Anterior cingulate cortex (tissue), 58 donors: Measurements from ENCODE around the gene ACTRT3.
"Not testable (repeated sequence)": the region's sequence is repeated elsewhere in the genome, so short reads cannot be mapped to it uniquely, and the experiment has no call there.

Source experiments
- DNase-seq, 58 donors: peaks; one replicate each; lab custom pipeline; 2025; lab: John Stamatoyannopoulos, UW

ACTRT3 gene

DNA sequence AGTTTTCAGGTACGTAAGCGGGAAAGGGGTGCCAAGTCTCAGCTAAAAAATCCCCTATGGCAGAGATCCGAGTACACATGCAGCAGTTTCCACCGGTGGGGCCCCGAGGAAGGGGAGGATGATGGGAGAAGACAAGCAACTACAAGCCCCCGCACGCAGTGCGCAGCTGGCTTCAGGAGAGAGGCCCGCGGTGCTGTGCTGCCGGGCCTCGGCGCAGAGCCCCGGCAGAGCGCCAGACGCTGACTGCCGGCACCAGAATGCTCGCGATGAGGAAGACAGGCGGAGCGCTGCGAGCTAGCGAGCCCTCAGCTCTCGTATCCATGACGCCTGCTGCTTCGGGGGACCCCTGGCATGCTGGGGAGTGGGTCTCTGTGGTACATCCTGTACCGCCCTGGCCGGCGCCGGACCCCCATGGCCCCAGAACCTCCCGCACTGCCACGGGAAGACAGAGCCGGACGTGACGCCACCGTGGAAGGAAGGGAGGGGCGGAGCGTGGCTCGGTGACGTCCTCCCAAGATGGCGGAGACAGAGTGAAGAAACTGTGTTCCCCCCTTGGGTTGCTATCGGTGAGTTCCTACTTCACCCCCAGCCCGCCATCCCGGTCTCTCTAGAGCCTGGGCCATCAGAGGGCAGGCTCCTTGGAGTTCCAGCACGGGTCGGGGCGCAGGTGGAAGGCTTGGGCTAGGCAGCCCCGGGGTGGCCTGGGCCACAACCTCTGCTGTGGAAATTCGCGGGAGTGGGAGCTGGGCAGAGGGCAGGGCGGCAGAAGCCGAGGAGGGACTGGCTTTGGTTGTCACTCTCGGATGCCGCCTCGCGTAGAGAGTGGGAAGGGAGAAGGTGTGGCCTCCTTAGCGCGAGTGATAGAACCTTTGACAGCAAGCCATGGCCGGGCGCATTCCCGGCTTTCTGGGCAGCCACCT is 3.8 kb upstream of the ACTRT3 start, which contains the start of gene MYNN:
TSS of gene MYNN (plus strand) at position 500 of the 920 bp plus-strand sequence. CDS start 900 bp downstream, outside the sequence.
- peak; percentile 48 to 97 (median 90) for DNase-seq

DNA sequence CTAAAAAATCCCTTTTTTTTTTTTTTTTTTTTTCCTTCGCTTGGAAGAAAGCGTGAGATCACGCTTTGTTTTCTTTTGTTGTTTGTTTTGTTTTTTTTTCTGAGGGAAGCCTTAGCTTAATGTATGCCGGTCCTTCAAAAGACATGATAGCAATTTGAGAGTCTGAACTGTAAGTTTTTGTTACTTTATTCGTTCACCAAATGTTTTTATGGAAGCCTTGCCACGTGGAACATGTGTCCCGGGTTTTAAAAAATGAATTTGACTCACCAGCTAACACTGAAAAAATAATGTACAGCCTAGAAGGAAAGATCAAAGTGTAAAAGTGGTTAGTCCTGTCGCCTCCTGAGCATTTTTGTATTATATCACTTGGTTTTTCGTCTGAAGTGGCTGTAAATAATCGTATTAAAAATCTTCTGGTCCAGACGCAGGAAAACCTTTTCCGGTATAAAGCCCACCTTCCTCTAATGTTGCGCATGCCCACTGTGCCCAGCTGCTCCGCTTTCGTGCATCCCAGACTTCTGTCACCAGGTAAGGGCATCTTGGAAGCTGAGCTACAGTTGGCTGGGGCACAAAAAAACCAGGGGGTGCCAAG is 3.0 kb upstream of the ACTRT3 start:
- peak in 49 of 58 donors; percentile 51 to 91 (median 79) for DNase-seq

DNA sequence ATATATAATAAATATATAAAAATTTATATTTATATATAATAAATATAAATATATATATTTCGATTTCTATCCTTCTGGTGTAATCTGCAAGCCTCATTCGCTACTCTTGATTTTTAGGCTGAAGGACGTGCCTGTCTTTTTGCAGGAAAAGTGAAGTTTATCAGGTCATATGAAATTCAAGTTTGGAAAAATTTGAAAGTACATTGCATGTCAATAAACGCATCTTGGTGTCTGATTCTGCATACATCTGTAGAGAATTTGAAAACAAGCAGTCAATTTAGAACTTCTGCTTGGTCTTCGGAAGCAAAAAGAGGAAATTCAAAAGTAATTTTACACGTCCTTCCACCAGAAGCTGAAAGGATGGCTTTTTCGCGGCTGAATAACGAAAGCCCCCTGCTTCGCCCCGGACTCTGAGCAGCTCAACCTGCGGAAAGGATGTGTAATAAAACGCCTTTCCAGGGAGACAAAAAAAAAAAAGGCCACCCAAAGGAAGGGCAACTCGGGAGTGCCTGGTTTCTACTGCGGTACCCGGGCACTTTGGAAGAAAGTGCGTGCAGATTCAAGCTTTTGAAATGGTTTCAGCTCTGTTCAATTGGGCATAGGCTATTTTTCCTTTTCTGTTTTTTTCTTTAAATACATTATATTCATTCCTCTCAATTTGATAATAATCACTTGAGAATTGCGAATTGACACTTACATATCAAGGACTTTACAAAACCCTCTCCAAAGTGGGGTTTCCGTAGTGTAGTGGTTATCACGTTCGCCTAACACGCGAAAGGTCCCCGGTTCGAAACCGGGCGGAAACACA is 2.3 kb upstream of the ACTRT3 start:
- peak in 42 of 58 donors; percentile 6 to 74 (median 30) for DNase-seq

DNA sequence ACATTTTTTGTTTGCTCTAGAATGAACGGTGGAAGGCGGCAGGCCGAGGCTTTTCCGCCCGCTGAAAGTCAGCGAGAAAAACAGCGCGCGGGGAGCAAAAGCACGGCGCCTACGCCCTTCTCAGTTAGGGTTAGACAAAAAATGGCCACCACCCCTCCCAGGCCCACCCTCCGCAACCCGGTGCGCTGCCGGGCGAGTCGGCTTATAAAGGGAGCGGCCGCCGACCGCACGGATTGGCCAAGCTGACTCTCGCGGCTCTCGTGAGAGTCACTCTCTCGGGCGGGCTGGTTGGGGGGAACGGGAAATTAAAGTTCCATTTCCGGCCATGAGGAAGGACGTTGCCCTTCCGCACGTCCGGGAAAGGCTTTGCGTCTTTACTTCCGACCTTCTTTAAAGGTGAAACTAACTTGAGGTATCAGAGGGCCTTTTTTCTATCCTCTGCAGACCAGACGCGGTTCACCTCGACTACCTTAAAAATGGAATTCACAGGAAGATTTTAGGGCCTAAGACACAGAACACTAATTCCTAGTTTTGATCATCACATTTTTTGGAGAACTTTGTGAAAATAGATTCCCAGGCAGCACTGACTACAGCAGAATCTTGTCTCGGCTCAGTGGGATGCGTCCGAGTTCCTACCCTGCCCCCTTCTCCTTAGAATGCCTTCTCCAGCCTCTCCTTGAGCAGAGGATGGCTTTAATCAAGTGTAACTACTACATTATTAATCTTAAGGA is 4.3 kb downstream of the ACTRT3 start, which contains the start of gene TERC:
TSS of gene TERC (minus strand) at position 179 of the 731 bp plus-strand sequence.
- DNase-seq: peak; percentile 54 to 96 (median 86)

DNA sequence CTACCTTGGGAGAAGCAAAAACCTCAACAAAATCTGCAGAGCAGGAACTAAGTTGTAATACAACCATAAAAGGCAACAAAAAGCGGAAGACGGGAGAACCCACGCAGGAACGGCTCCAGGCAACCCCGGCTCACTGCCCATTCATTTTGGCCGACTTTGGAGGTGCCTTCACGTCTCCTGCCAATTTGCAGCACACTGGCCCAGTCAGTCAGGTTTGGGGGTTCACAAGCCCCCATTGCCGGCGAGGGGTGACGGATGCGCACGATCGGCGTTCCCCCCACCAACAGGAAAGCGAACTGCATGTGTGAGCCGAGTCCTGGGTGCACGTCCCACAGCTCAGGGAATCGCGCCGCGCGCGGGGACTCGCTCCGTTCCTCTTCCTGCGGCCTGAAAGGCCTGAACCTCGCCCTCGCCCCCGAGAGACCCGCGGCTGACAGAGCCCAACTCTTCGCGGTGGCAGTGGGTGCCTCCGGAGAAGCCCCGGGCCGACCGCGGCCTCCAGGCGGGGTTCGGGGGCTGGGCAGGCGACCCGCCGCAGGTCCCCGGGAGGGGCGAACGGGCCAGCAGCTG is 5.0 kb downstream of the ACTRT3 start:
- DNase-seq: peak in 57 of 58 donors; percentile 17 to 85 (median 65)

DNA sequence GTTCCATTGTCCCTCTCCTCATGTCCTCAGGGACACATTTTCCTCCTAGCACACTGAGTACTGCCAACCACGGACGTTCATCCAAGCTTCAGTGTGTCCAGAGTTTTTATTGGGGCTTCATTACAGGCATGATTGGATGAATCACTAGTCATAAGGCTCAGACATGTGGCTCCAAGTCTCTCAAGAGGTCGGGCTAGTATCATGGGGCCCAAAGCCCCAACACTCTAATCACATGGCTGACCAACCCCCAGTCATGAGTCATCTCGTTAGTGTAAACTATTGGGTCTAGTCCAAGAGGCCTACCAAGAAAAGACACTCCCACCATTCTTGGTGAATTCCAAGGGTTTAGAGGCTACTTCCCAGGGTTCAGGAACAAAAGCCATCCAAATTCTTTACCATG is 8.9 kb downstream of the ACTRT3 start:
- DNase-seq: no peak

DNA sequence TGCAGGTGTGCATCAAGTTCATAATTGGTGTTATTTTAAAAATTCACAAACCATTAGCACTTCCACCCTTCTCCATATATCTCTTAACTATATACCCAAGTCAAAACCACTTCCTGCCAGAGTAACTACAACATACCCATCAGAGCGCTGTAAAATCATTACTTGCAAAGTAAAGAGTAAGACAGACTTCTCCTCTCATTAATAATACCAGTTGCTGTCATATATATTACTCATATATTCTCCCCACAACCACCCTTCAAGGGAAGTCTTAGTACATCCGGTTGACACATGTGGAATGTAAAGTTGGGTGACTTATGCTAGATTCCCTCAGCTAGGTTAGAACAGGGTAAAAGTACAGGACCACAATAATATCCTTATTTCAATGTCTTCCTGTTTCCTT is 10.1 kb downstream of the ACTRT3 start:
- no peak for DNase-seq

- DNase-seq: no peak
Observed at GRCh38 chr3:169758359-169758994, 10.9 kb downstream of the ACTRT3 start.

DNA sequence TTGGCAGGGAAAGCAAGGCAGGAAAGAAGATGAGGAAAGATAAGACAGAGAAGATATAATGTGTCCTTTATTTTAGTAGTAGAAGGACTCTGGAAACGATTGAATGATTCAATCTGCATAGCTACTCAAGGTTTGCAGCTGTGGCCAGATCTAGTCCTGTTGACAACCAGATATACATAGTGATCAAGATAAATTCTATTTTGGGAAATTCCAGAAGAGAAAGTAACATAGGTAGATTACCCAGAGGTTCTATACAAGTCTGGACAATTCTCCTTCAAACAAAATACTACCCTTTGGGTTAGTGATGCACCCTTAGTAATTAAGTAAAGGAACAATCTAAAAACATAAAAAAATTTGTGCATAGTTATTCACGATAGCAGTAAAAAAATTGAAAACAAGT is 13.9 kb downstream of the ACTRT3 start:
- DNase-seq: no peak

- DNase-seq: no peak
Observed at GRCh38 chr3:169754711-169755110, 14.7 kb downstream of the ACTRT3 start.

GRCh38 chr3:169751875-169752274 is 17.5 kb downstream of the ACTRT3 start:
- DNase-seq: no peak

GRCh38 chr3:169750665-169751064 is 18.7 kb downstream of the ACTRT3 start:
- DNase-seq: no peak

DNA sequence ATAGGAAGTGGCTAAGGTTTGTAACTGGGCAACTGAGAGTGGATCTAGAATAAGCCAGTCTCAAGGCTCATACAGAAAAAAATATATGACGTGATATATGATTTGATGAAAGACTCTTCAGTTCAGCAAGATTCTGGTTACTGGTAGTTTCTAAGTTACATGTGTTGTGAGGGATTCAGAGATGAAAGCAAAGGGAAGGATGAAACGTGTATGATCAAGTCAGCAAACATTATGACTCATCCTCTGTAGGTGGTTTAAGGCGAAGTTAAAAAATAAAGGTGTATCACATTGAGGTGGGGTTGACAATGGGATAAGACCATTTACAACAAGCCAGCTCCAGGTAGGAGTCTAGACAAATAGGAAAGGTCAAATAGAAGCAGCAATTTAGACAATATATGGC is 20.7 kb downstream of the ACTRT3 start:
- no peak for DNase-seq

DNA sequence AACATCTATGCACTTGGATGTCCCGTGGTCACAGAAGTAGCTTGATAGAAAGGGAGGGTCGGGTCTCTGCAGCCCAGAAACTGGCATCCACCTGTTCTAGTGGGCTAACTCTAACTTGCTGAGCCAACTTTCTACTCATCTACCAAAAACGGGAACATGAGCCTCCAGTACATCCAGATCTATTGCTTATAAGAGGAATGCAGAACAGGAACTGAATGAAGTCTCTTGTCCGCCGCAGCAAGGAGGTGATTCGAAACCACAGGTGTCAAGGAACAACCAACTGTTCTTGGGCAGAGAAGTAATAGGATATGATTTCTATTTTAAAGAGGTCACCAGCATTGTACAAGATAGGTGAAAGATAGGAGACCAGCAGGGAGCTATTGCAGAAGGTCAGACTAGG is 22.4 kb downstream of the ACTRT3 start:
- DNase-seq: no peak

- DNase-seq: no peak
Observed at GRCh38 chr3:169744366-169745054, 24.9 kb downstream of the ACTRT3 start.

DNA sequence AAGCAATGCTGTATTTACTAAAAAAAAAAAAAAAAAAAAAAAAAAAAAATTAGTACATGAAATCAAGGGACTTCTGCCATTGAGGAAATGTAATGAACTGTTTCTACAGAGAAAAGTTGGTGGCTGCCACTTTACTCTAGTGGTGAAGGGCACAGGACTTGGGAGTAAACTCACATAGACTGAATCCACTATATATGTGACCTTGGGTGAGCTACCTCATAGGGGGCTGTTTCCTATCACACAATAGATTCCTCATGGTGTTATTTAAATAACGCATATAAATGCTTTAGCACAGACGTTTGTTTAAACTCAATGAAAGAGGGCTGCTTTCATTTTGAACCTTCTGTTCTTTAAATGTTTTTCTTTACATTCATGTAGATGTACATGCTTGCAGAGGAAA is 30.3 kb downstream of the ACTRT3 start:
- DNase-seq: no peak

- DNase-seq: not testable (repeated sequence)
Observed at GRCh38 chr3:169731857-169732256, 37.5 kb downstream of the ACTRT3 start.

DNA sequence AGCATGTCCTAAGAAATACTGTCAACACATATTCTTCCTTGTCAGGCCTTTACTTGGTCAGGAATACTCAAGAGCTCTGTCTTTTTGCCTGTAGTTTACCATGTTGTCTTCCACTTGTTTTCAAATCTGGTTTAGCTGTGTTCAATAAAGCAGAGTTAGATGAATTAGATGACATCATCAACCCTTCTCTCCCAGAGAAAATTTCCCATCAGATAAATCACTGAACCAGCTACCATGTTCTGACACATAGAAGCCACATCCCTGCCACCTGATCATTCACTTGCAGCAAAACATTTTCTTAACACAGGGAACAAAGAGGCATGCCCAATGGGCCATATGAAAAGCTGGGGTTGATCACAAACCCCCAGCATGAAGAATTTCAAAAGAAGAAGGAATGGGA is 46.6 kb downstream of the ACTRT3 start:
- no peak for DNase-seq

- DNase-seq: not testable (repeated sequence)
Observed at GRCh38 chr3:169718415-169718814, 50.9 kb downstream of the ACTRT3 start.
